Uterus (tissue), 2 donors: ENCODE data around the gene ABCC2.
"Not testable (repeated sequence)": the region's sequence is repeated elsewhere in the genome, so short reads cannot be mapped to it uniquely, and the experiment has no call there.

Source experiments
- CTCF ChIP-seq, 4 experiments: fragments of 200-600 bp in 2 of 4; fragments of 450-650 bp in 2 of 4; sonication (generic) in 2 of 4; IDR thresholded peaks; one replicate each; pipeline ENCODE4 v1.5.1; 2016 to 2019; ENCODE audit warnings: antibody characterized with exemption in 4 of 4, mild to moderate bottlenecking in 2 of 4, moderate library complexity in 1 of 4
- POLR2A ChIP-seq, 2 donors: fragments of 450-650 bp; IDR thresholded peaks; one replicate each; pipeline ENCODE4 v1.6.1; 2016; ENCODE audit warnings: antibody characterized with exemption in 2 of 2, mild to moderate bottlenecking in 1 of 2, moderate library complexity in 1 of 2

- TF ChIP-seq POLR2A, CTCF (IDR thresholded peaks at IDR 0.05): not testable (repeated sequence)
Measured at GRCh38 chr10:99863535-99864240, 81.2 kb downstream of the ABCC2 start.
